WERI-Rb-1 (cell line): ENCODE data around the gene ZNF648.

Experiments used
- DNase-seq: peaks from one replicate; pipeline ENCODE4 v3.0.0-alpha.2; 2020
- H3K27ac ChIP-seq: fragments of 250-450 bp; sonication (Bioruptor Pico); 2 replicates; pipeline ENCODE4 v1.5.1; 2020; ENCODE audit warnings: mild to moderate bottlenecking, moderate library complexity
- H3K27me3 ChIP-seq: fragments of 250-450 bp; sonication (Bioruptor Pico); 2 replicates; pipeline ENCODE4 v1.5.1; 2021; ENCODE audit warnings: mild to moderate bottlenecking, low read depth, moderate library complexity; ENCODE audit not compliant: insufficient read depth, severe bottlenecking
- H3K36me3 ChIP-seq: fragments of 250-450 bp; sonication (Bioruptor Pico); 2 replicates; pipeline ENCODE4 v1.5.1; 2020; ENCODE audit warnings: mild to moderate bottlenecking, moderate library complexity
- H3K4me3 ChIP-seq: 2 replicates; pipeline ENCODE4 v1.5.1; 2011; ENCODE audit warnings: low read depth, mild to moderate bottlenecking, control low read depth, low read length
- H3K9me3 ChIP-seq: fragments of 250-450 bp; sonication (Bioruptor Pico); 2 replicates; pipeline ENCODE4 v1.5.1; 2021; ENCODE audit warnings: mild to moderate bottlenecking, moderate library complexity; ENCODE audit not compliant: severe bottlenecking
- CTCF ChIP-seq: IDR thresholded peaks from 2 replicates; pipeline ENCODE4 v1.5.1; 2011; ENCODE audit warnings: low read depth, mild to moderate bottlenecking, control low read depth, inconsistent platforms, low read length

The ZNF648 gene

GRCh38 chr1:182069028-182069466 lies 7.5 kb upstream of the ZNF648 start:
- peak; percentile 71 for TF ChIP-seq CTCF
- Histone ChIP-seq H3K27me3 (no peaks in the 10 kb centered on the region), H3K27ac (no peak overlapping the region), H3K9me3 (no peaks in the 10 kb centered on the region), H3K36me3 (no peaks in the 10 kb centered on the region), H3K4me3 (no peak overlapping the region)
- DNase-seq, result peak; percentile 32

DNA sequence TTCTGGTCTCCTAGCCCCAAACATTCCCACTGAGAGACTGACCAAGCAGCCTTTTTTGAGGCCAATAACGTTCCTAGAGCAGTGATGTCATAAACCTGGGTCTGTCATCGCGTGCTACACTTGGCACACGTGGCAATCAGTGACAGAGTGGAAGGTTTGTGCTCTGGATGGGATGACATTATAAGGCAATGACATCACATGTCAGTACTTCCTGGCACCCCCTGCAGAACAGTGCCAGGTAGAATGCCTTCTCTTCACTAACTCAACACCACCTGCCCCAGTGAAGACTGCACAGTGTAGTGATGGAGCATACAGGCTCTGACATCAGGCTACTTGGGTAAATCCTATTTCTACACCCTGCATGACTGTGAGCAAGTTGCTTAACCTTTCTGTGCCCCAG lies 5.4 kb upstream of the ZNF648 start:
- Histone ChIP-seq H3K27ac (no peak overlapping the region), H3K27me3 (no peaks in the 10 kb centered on the region), H3K9me3 (no peaks in the 10 kb centered on the region), H3K4me3 (no peak overlapping the region), H3K36me3 (no peaks in the 10 kb centered on the region)
- TF ChIP-seq CTCF, result no peak
- DNase-seq, result no peak

DNA sequence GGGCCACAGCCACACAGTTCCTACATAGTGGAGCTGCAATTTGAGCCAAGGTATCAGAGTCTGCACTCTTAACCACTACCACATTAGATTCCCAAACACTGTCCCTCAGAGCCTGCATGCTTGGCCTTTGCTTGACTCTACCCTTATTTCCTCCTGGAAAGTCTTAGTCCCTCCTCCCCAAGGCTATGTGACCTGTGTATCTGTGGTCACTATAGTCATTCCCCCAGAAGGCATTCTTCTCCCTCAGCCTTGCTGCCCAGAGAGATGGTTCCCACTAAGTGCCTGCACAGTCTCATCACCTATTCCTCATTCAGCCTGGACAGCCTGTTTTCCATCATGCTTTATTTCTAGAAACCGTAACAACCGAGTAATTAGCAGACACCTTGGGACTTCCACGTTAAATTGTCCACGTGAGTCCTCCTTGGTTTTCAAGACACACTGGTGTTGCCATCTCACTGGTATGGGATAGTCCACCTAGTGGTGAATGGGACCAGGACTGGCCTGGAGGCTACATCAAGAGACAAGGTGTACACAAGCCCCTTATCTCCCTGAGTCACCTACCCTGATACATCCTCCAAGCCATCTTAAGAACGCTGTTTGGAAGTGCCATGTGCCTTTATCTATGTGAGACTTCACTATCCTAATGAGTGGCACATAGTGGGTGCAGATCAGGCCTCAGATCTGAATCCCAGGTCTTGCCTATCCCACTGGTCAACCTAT lies 3.8 kb upstream of the ZNF648 start:
- no peak overlapping the region for H3K4me3 ChIP-seq
- H3K9me3 ChIP-seq, result no peaks in the 10 kb centered on the region
- no peak for DNase-seq
- H3K27me3 ChIP-seq, result peaks cover 4% of the 10 kb centered on the region
- no peak overlapping the region for H3K27ac ChIP-seq
- TF ChIP-seq CTCF, result no peak
- H3K36me3 ChIP-seq, result no peaks in the 10 kb centered on the region

- Histone ChIP-seq H3K27ac (no peak overlapping the region), H3K9me3 (no peaks in the 10 kb centered on the region), H3K36me3 (no peaks in the 10 kb centered on the region), H3K4me3 (no peak overlapping the region), H3K27me3 (peaks cover 4% of the 10 kb centered on the region)
- DNase-seq, result no peak
- TF ChIP-seq CTCF, result no peak
Measured at GRCh38 chr1:182064611-182065010, 3.1 kb upstream of the ZNF648 start.

DNA sequence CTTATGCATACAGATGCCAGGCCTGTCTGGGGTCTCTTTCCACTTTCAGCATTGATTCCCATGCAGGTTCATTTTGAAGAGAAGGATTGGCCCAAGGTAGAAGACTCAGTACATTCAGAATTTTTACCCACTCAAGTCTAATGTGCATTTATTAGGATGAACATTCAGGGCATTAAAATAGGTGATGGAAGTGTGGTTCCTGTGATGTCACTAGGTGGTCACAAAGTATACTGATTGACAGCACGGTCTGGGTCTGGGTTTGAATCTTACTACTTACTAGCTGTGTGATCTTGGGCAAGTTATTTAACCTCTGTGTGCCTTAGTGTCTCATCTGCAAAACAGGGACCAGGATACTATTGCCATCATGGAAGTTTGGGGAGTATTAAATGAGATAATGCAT lies 711 bp upstream of the ZNF648 start:
- Histone ChIP-seq H3K9me3 (no peaks in the 10 kb centered on the region), H3K4me3 (no peak overlapping the region), H3K36me3 (no peaks in the 10 kb centered on the region), H3K27ac (no peak overlapping the region), H3K27me3 (peaks cover 4% of the 10 kb centered on the region)
- DNase-seq, result no peak
- TF ChIP-seq CTCF, result no peak

- TF ChIP-seq CTCF, result no peak
- no peaks in the 10 kb centered on the region for H3K9me3 ChIP-seq
- H3K27ac ChIP-seq, result no peak overlapping the region
- DNase-seq, result no peak
- peaks cover 4% of the 10 kb centered on the region for H3K27me3 ChIP-seq
- no peak overlapping the region for H3K4me3 ChIP-seq
- H3K36me3 ChIP-seq, result no peaks in the 10 kb centered on the region
Measured at GRCh38 chr1:182060877-182061276, 635 bp downstream of the ZNF648 start.
